HL-60 (cell line): ENCODE measurements around the gene DHRS3.

Source experiments
- CTCF ChIP-seq: IDR thresholded peaks from one replicate; pipeline ENCODE4 v1.5.1; 2011; ENCODE audit warnings: low read length, control low read depth, inconsistent platforms; ENCODE audit not compliant: insufficient read depth
- GABPA ChIP-seq: IDR thresholded peaks from 2 replicates; pipeline ENCODE4 v1.6.1; 2012; ENCODE audit warnings: low read depth
- POLR2AphosphoS5 ChIP-seq: IDR thresholded peaks from 2 replicates; pipeline ENCODE4 v1.6.1; 2012; ENCODE audit warnings: low read depth

DNA sequence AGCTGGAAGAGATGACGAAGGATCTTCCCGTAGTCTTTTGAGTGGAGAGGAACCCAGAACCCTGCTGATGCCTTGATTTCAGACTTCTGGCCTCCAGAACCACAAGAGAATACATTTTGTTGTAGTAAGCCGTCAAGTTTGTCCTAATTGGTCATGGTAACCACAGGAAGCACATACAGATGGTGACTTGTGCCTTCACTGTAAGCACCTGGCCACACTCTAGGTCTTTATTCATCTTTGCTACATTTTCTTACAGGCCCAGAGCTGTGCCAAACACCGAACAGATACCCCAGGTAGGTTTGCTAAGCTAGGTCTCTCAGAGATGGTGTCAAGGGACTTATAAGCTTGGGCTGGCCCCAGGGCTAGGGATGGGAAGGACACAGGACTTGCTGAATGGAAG is 4.8 kb downstream of the DHRS3 start:
- no peak for TF ChIP-seq GABPA
- no peak for TF ChIP-seq CTCF
- no peak for TF ChIP-seq POLR2AphosphoS5
